Upper lobe of left lung (tissue), 6 donors: Measurements from ENCODE around the gene TMEM39B. TPM values are rescaled to one million over a fixed set of nuclear protein-coding genes. Genes with fewer than 3 reads are reported as not detected.

ENCODE experiments used
- ATAC-seq, 2 donors: fragments of 200-7000 bp; cut with Tn5 transposase; one replicate each; pipeline ENCODE4 v1.9.1; 2022; ENCODE audit warnings: mild to moderate bottlenecking in 2 of 2, moderate library complexity in 2 of 2; ENCODE audit not compliant: low FRiP score in 2 of 2
- DNase-seq, 2 donors: peaks; one replicate each; pipeline ENCODE4 v3.0.0-alpha.2; 2019 to 2020
- H3K27ac ChIP-seq, 4 donors: fragments of 200-600 bp; sonication (generic); one replicate each; pipeline ENCODE4 v1.5.1; 2016 to 2019
- H3K27me3 ChIP-seq, 4 donors: fragments of 200-600 bp; sonication (generic); one replicate each; pipeline ENCODE4 v1.5.1; 2017 to 2019
- H3K36me3 ChIP-seq, 4 donors: fragments of 200-600 bp; sonication (generic); one replicate each; pipeline ENCODE4 v1.5.1; 2016 to 2019
- H3K4me1 ChIP-seq, 4 donors: fragments of 200-600 bp; sonication (generic); one replicate each; pipeline ENCODE4 v1.5.1; 2018 to 2019
- H3K4me3 ChIP-seq, 4 donors: fragments of 200-600 bp; sonication (generic); one replicate each; pipeline ENCODE4 v1.5.1; 2017 to 2019; ENCODE audit warnings: mild to moderate bottlenecking in 2 of 4, moderate library complexity in 1 of 4
- H3K9me3 ChIP-seq, 4 donors: fragments of 200-600 bp; sonication (generic); one replicate each; pipeline ENCODE4 v1.5.1; 2018 to 2019
- EP300 ChIP-seq, 4 donors: sonication (generic); formaldehyde crosslinking; IDR thresholded peaks; one replicate each; pipeline ENCODE4 v1.5.1; 2017; ENCODE audit warnings: antibody characterized with exemption in 4 of 4, control low read depth in 2 of 4
- POLR2A ChIP-seq, 4 donors: fragments of 450-650 bp; IDR thresholded peaks; one replicate each; pipeline ENCODE4 v1.5.1; 2016 to 2017; ENCODE audit warnings: antibody characterized with exemption in 4 of 4, mild to moderate bottlenecking in 2 of 4
- POLR2AphosphoS5 ChIP-seq, 2 donors: sonication (generic); formaldehyde crosslinking; IDR thresholded peaks; one replicate each; pipeline ENCODE4 v1.5.1; 2017; ENCODE audit warnings: antibody characterized with exemption in 2 of 2
- WGBS, 2 donors: methylation state at CpG; one replicate each; pipeline ENCODE4 v1.1.5; 2017 to 2018; 5-methylcytosine and 5-hydroxymethylcytosine counted together
- total RNA-seq, 6 donors: library from RNA; depleted of rRNA in 4 of 6; stranded (reverse); fragments of >200 nt in 4 of 6; gene quantifications; one replicate each; pipeline versions ENCODE4 v1.1.0 to v1.2.1, GENCODE V29; 2016 to 2021
- TF ChIP-seq, protein P1 (sequence below), 6 experiments: fragments of 450-650 bp in 4 of 6; fragments of 200-600 bp in 2 of 6; sonication (generic) in 2 of 6; IDR thresholded peaks; one replicate each; pipeline ENCODE4 v1.5.1; 2016 to 2019; ENCODE audit warnings: antibody characterized with exemption in 6 of 6
- donor health status: DM: no; HTN: no; CAD: no; lungs with moderate emphysema.
- donor health status: DM: no; HTN: yes; CAD: no; lungs with severe emphysema.

TMEM39B gene
- total RNA-seq, 6 donors from 2014 or later, result 5.0 to 22.1 (median 10.2) TPM

DNA sequence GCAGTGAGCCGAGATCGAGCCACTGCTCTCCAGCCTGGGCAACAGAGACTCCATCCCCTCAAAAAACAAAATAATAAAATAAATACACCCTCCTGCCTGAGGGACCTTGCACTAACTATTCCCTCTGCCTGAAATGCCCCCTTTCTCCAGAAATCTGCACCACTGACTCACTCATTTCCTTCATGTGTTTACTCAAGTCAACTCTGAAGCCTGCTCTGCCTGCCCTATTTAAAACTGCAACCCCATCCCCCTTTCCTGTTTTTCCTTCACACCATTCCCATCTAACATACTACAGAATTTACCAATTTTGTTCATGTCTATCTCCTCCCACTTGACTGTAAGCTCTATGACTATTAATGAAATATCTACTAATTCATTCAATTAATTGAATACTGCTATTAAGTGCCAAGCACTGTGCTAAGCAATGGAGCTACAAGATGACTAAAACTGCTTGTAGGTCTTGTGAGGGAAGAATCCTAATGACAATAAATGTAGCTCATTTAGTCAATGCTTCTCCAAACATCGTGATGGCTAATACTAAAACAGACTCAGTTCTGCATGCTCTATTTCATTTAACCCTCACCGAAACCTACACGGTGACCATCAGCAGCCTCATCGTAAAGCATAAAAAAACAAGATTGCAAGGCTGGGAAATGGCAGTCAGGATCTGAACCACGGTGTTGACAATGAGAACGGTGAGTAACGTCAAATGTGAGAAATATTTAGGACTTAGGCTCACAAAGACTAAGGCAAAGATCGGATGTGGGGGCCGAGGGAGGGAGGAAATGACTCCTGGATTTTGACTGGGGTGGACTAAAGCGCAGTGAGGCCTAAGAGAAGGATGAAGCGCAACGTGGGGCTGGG is 749 bp upstream of the TMEM39B start:
- TF ChIP-seq POLR2A (IDR thresholded peaks at IDR 0.05) (no peak), POLR2AphosphoS5 (IDR thresholded peaks at IDR 0.05) (no peak), EP300 (IDR thresholded peaks at IDR 0.05) (no peak)
- TF ChIP-seq, protein P1, sequence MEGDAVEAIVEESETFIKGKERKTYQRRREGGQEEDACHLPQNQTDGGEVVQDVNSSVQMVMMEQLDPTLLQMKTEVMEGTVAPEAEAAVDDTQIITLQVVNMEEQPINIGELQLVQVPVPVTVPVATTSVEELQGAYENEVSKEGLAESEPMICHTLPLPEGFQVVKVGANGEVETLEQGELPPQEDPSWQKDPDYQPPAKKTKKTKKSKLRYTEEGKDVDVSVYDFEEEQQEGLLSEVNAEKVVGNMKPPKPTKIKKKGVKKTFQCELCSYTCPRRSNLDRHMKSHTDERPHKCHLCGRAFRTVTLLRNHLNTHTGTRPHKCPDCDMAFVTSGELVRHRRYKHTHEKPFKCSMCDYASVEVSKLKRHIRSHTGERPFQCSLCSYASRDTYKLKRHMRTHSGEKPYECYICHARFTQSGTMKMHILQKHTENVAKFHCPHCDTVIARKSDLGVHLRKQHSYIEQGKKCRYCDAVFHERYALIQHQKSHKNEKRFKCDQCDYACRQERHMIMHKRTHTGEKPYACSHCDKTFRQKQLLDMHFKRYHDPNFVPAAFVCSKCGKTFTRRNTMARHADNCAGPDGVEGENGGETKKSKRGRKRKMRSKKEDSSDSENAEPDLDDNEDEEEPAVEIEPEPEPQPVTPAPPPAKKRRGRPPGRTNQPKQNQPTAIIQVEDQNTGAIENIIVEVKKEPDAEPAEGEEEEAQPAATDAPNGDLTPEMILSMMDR (IDR thresholded peaks at IDR 0.05), result no peak
- WGBS, 2 donors, result 13 to 17% methylated on average over 14 of the region's 14 CpGs

GRCh38 chr1:32073299-32074229 is 825 bp downstream of the TMEM39B start:
- DNase-seq (no peak), ATAC-seq (peak; percentile 0 to 63)
- no peak for TF ChIP-seq POLR2AphosphoS5 (IDR thresholded peaks at IDR 0.05)
- TF ChIP-seq, protein P1 (IDR thresholded peaks at IDR 0.05), result no peak
- TF ChIP-seq EP300 (IDR thresholded peaks at IDR 0.05), result no peak
- TF ChIP-seq POLR2A (IDR thresholded peaks at IDR 0.05), result no peak
- Histone ChIP-seq H3K36me3 (peaks cover 6 to 31% (median 26%) of the 10 kb centered on the region in 4 donors), H3K27me3 (no peaks in the 10 kb centered on the region), H3K4me3 (peak overlapping the region; percentile 54 to 90 (median 75)), H3K4me1 (peaks cover 17 to 32% (median 19%) of the 10 kb centered on the region in 4 donors), H3K9me3 (no peaks in the 10 kb centered on the region), H3K27ac (peak overlapping the region; percentile 81 to 95 (median 88))
- WGBS, 2 donors, result 33 to 36% methylated on average over 23 to 28 of the region's 28 CpGs

More for the DNA sequence above, 749 bp upstream of the TMEM39B start:
- Histone ChIP-seq H3K4me3 (peak overlapping the region; percentile 54 to 90 (median 75)), H3K9me3 (no peaks in the 10 kb centered on the region), H3K36me3 (peaks cover 4 to 15% (median 12%) of the 10 kb centered on the region in 4 donors), H3K27ac (peak overlapping the region; percentile 81 to 95 (median 88)), H3K27me3 (no peaks in the 10 kb centered on the region), H3K4me1 (peaks cover 23 to 48% (median 27%) of the 10 kb centered on the region in 4 donors)
- ATAC-seq, result no peak
- no peak for DNase-seq

- peaks cover 11 to 44% (median 34%) of the 10 kb centered on the region in 4 donors for H3K36me3 ChIP-seq
- DNase-seq (no peak), ATAC-seq (no peak)
- H3K4me3 ChIP-seq, result no peak overlapping the region
- H3K27me3 ChIP-seq, result no peaks in the 10 kb centered on the region
- H3K9me3 ChIP-seq, result no peaks in the 10 kb centered on the region
- TF ChIP-seq POLR2A (IDR thresholded peaks at IDR 0.05), result no peak
- TF ChIP-seq, protein P1 (IDR thresholded peaks at IDR 0.05), result no peak
- no peak for TF ChIP-seq POLR2AphosphoS5 (IDR thresholded peaks at IDR 0.05)
- TF ChIP-seq EP300 (IDR thresholded peaks at IDR 0.05), result no peak
- WGBS, 2 donors, result 93 to 100% methylated on average over 1 to 9 of the region's 9 CpGs
- H3K27ac ChIP-seq, result no peak overlapping the region
- H3K4me1 ChIP-seq, result peaks cover 17 to 24% (median 19%) of the 10 kb centered on the region in 4 donors
These were observed 2.1 kb downstream of the TMEM39B start for GRCh38 chr1:32074841-32075240.

DNA sequence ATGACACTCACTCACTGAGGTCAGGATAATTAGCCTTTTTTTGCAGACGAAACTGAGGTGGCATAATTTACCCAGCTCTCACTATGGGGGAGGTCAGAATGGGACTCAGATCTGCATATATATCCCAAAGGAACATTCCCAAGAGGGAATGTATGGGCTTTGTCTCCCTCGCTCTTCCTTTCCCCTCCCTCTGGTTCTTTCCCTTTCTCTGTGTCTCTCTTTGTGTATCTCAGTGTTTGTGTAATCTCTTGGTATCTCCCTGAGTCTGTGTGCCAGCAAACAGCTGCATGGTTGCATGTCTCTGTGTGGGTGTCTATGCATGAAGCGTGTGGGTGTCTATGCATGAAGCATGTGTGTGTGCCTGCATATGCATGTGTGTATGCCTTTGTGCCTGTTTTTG is 4.7 kb downstream of the TMEM39B start:
- WGBS, 2 donors, result 86 to 92% methylated on average over 3 of the region's 3 CpGs
- no peak for DNase-seq
- Histone ChIP-seq H3K27ac (no peak overlapping the region), H3K4me1 (peaks cover 7 to 13% (median 9%) of the 10 kb centered on the region in 4 donors), H3K36me3 (peaks cover 11 to 59% (median 38%) of the 10 kb centered on the region in 4 donors), H3K4me3 (no peak overlapping the region), H3K9me3 (no peaks in the 10 kb centered on the region), H3K27me3 (no peaks in the 10 kb centered on the region)
- TF ChIP-seq POLR2A (IDR thresholded peaks at IDR 0.05), result no peak
- TF ChIP-seq, protein P1 (IDR thresholded peaks at IDR 0.05), result no peak
- TF ChIP-seq POLR2AphosphoS5 (IDR thresholded peaks at IDR 0.05), result no peak
- TF ChIP-seq EP300 (IDR thresholded peaks at IDR 0.05), result no peak
- ATAC-seq, result no peak
